ENCODE measurements around the gene SLC6A3.

DNA sequence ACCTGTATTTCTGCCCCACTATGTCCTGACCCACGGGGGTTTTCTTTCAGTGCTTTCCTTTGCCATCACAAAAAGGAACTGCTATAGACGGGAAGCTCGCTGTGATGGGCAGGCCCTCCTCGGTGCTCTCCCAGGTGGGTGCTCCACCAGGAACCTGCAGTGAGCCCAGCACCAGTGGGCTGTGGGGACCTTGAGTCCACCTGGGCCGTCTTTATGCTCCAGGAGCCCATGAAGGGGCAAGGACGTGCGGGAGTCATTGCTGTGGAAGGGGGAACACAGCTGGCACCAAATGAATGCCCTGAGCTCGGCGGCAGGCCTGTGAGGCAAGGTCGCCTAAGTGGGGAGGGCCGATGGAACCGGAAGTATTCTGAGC lies 36.7 kb upstream of the SLC6A3 start:
- TF ChIP-seq POLR2AphosphoS5 (IDR thresholded peaks at IDR 0.05; ENCODE audit: insufficient read depth, low read depth, low read length) (no peak), EZH2 (IDR thresholded peaks at IDR 0.05; ENCODE audit: borderline replicate concordance, low read depth, low read length, severe bottlenecking) (no peak), POLR2A (IDR thresholded peaks at IDR 0.05; ENCODE audit: low read depth, low read length) (no peak), FOS (IDR thresholded peaks at IDR 0.05; ENCODE audit: borderline replicate concordance, insufficient read depth, low read length) (no peak), MYC (IDR thresholded peaks at IDR 0.05; ENCODE audit: low read depth, low read length) (no peak), JUN (IDR thresholded peaks at IDR 0.05; ENCODE audit: borderline replicate concordance, insufficient read depth, insufficient read length, low read depth) (no peak)
- TF ChIP-seq, protein P1, sequence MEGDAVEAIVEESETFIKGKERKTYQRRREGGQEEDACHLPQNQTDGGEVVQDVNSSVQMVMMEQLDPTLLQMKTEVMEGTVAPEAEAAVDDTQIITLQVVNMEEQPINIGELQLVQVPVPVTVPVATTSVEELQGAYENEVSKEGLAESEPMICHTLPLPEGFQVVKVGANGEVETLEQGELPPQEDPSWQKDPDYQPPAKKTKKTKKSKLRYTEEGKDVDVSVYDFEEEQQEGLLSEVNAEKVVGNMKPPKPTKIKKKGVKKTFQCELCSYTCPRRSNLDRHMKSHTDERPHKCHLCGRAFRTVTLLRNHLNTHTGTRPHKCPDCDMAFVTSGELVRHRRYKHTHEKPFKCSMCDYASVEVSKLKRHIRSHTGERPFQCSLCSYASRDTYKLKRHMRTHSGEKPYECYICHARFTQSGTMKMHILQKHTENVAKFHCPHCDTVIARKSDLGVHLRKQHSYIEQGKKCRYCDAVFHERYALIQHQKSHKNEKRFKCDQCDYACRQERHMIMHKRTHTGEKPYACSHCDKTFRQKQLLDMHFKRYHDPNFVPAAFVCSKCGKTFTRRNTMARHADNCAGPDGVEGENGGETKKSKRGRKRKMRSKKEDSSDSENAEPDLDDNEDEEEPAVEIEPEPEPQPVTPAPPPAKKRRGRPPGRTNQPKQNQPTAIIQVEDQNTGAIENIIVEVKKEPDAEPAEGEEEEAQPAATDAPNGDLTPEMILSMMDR (IDR thresholded peaks at IDR 0.05; ENCODE audit: extremely low read depth in 1 of 2, insufficient read depth in 1 of 2, low read depth in 1 of 2, low read length in 2 of 2) = no peak
- TF ChIP-seq, protein P2, sequence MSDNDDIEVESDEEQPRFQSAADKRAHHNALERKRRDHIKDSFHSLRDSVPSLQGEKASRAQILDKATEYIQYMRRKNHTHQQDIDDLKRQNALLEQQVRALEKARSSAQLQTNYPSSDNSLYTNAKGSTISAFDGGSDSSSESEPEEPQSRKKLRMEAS (IDR thresholded peaks at IDR 0.05; ENCODE audit: insufficient read depth, insufficient read length) = no peak
